ENCODE data around the gene ITGB7. TPM values are rescaled to one million over a fixed set of nuclear protein-coding genes. Genes with fewer than 3 reads are reported as not detected.

The ITGB7 gene
- total RNA-seq, 1 donor from 2014 or later = not detected

DNA sequence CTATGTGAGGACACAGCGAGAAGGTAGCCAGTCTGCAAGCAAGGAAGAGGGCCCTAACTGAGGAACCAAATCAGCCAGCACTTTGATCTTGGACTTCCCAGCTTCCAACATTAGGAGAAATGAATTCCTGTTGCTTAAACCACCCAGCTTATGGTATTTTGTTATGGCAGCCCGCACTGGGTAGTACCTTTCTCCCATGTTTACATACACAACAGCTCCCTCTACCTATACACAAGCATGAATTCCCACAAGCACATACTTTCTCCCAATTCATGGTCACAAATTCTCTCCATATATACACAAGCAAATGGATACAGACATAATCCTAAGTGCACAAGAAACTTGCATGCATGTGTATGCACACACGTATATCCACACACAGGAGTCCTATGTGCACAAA lies 7.4 kb downstream of the ITGB7 start:
- no peak for DNase-seq (ENCODE audit: extremely low read depth, low read depth, low spot score)

DNA sequence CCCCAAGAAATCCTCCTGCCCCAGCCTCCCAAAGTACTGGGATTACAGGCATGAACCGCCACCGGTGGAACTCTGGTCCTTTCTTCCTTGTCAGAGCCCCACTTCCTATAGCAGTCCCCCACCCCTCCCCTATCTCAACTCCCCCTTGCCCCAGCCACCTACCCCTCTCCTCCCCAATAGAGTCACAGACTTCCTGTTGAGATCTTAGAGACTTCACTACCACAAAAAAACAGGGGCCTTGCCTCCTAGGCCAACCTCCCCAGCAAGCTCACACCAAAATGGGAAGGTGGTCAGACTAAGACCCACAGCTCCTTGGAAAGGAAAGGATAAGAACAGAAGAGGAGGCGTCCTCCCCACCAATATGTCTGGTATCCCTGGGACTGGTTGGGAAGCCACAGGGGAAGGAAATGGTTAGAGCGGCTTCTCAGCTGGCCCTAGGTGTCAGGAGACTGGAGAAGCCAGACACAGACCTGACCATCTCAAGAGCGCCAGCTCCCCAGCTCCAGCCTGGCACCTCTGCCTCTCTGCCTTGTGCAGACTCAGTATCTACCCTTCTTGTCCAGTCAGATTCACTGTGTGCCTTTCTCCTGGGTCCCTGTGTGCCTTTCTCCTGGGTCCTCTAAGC lies 8.5 kb downstream of the ITGB7 start:
- DNase-seq (ENCODE audit: extremely low read depth, low read depth, low spot score) = no peak

DNA sequence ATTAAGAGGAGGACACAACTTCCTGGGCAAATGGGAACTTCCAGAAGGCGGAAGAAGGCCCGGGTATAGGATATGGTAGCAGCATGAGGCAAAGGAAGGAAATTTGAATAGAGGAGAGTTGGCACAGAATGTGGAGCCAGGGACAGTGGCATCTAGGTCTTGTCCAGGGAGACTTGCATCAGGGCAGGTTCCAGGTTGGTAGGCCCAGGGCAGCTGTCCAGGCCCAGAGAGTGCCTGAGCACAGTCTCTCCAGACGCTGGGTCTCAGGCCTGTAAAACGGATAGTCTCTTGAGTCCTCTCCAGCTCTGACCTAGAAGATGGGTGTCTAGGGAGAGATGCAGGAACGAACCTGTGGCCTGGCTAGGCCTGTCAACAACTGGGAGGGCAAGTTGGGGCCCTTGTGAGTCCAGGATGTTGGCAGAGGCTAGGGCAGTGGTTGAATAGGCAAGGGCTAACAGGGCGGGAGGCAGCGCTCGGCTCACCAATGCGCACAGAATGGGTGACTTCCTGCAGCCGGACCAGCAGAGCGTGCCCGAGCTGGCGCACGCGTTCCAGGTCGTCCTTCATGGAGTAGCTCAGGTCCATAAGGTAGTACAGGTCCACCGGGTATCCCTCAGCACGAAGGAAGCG lies 9.9 kb downstream of the ITGB7 start:
- no peak for DNase-seq (ENCODE audit: extremely low read depth, low read depth, low spot score)

GRCh38 chr12:53196486-53196885 lies 10.6 kb downstream of the ITGB7 start:
- no peak for DNase-seq (ENCODE audit: extremely low read depth, low read depth, low spot score)

GRCh38 chr12:53195516-53196420 lies 11.3 kb downstream of the ITGB7 start:
- no peak for DNase-seq (ENCODE audit: extremely low read depth, low read depth, low spot score)

DNA sequence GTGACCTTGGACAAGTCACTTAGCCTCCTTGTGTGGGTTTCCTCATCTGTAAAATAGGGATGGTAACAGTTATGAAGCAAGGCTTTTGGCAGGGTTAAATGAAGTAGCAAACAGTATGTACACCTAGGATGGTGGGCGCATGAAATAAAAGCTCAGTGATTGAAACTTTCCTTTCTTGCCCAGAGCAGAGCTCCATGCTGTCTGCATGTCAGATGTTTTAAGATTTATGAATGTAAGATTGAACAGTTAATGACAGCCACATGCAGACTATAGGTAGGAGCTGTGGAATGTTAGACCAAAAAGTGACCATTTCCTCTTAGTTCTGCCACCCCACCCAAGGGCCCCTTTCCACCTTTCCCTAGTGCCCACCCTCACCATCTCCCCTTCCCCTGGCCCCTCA lies 12.1 kb downstream of the ITGB7 start:
- DNase-seq (ENCODE audit: extremely low read depth, low read depth, low spot score) = no peak

GRCh38 chr12:53193985-53194716 lies 12.9 kb downstream of the ITGB7 start:
- no peak for DNase-seq (ENCODE audit: extremely low read depth, low read depth, low spot score)

- DNase-seq (ENCODE audit: extremely low read depth, low read depth, low spot score) = no peak
Observed at GRCh38 chr12:53193040-53193439, 14.0 kb downstream of the ITGB7 start.

GRCh38 chr12:53192531-53193021 lies 14.5 kb downstream of the ITGB7 start:
- no peak for DNase-seq (ENCODE audit: extremely low read depth, low read depth, low spot score)

GRCh38 chr12:53191885-53192530 lies 15.0 kb downstream of the ITGB7 start:
- DNase-seq (ENCODE audit: extremely low read depth, low read depth, low spot score) = no peak

DNA sequence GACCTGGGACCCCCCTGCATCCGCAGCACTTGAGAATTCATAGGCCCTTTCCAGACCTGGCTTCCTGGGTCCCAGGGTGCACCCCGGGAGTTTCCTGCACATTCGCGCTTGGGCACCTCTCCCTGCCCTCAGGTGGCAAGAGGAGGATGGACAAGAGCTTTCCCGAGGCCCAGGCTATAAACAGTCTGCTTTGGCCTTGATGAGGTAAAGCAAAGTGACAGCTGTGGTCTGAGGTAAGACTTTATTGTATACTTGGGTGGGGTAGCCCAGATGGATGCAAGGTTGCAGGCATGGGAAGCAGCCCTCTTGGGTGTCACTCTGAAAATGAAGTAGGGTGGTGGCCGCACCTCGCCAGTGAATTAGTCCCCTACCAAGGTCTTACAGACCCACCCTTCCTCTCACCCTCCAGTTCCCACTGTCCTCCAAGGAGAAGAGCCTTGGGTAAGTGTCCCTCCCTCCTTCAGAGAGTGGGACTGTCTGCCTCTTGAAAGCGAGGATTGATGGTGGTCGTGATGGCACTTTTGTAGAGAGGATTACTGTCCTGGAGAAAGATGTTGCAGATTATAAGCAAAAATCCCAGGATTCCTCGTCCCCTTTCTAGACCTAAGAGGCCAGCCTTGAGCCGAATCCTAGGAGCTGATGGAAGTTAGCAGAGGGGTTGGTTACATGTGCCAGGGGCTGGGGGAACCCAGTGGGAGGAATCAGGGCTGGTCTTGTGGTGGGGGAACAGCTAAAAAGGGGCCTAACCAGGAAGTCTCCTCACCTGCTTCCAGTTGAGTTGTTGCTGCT lies 15.8 kb downstream of the ITGB7 start:
- DNase-seq (ENCODE audit: extremely low read depth, low read depth, low spot score) = no peak

DNA sequence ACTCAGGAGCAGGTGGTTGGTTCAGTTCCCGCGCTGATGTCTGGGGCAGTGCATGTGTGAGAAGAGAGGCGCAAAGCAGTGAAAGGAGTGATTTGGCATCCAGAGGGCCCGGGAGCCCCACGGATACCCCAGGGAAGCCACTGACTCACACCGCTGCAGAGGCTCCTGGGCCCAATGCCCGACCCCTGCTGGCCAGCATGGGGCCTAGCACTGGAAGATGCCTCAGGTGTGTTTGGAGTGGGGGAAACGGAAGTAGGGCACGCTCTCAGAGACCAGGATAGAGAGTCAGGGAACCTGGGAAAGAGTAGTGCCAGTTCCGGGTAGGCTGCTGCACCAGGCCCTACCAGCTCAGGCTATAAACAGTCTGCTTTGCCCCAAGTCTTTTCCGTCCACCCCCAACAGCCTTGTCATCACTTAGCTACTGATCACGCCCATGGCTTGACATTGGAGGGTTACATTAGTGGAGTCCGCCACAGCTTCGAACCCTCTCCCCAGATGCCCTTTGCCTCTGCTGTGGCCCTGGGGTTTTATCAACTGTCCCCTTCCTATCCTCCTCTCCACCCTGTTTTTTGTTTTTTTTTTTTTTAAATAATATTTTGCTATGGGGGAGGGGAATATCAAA lies 16.8 kb downstream of the ITGB7 start:
- DNase-seq (ENCODE audit: extremely low read depth, low read depth, low spot score) = no peak

DNA sequence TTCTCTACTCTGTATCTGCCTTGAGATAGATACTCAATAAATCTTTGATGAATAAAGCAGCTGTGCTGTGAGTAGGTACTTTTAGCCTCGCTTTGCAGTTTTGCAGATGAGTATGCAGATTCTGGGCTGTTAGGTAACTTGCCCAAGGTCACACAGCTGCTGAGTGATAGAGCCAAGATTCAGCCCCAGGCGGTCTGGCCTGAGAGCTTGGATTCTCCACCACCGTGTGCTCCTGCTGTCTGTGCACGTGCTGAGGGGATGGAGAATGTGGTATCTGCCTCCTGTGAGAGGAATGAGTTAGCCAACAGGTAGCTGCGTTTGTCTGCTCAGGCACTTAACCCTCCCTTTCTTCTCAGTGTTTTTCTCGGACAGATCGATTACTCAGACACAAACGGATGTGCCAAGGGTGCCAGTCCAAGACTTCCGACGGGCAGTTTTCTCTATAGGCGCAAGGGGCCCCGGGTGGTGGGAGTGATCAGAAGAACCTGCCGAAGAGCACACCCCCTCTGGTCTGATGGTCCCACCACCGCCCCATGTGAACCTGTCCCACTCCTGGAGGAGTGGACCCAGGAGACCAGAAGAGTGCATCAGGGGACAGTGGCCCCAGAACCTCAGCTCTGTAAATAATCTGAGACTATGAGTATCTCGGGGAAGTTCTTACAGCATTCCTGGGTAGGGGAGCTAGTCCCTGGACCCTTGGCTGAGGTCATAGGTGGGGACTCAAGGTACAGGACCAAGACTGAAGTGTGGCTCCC lies 19.7 kb downstream of the ITGB7 start:
- DNase-seq (ENCODE audit: extremely low read depth, low read depth, low spot score) = no peak

DNA sequence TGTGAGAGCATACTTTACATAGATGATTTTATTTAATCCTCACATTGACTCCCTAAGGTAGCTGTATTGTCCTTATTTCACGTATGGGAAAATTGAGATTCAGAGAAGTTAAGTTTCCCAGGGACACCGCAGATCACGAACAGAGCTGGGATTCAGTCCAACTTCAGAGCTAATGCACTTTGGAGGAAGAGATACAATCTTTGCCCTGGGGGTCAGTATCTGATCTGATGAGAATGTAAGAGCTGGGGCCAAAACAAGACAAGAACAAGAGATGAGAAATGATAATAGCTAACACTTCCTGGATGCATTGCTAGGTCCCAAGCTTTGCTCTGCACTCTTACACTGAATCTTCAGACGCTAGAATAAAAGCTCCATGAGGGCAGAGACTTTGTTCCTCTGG lies 20.3 kb downstream of the ITGB7 start:
- DNase-seq (ENCODE audit: extremely low read depth, low read depth, low spot score) = no peak

DNA sequence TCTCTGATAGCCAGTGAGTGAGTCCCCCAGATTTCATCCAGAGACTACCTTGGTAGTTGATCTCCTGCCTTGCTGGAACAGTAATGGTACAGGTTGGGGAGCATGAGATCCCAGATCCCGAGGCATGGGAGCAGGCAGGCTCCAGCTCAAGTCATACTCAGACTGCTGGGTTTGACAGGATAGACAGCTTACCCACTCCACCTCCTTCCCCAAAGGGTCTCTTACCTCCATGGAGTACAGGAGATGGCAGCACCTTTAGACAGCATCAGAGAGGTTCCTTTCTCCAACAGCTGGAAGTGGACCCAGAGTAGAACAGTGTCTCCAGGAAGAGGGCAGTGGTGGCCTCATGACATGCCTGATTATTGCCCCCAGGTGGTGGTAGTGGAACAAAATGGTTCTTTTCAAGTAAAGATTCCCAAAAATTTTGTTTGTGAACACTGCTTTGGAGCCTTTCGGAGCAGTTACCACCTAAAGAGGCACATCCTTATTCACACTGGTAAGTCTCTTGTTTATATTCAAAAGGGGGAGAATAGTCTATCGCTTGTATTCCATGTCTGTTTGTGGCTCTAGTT lies 21.4 kb downstream of the ITGB7 start:
- DNase-seq (ENCODE audit: extremely low read depth, low read depth, low spot score) = no peak

DNA sequence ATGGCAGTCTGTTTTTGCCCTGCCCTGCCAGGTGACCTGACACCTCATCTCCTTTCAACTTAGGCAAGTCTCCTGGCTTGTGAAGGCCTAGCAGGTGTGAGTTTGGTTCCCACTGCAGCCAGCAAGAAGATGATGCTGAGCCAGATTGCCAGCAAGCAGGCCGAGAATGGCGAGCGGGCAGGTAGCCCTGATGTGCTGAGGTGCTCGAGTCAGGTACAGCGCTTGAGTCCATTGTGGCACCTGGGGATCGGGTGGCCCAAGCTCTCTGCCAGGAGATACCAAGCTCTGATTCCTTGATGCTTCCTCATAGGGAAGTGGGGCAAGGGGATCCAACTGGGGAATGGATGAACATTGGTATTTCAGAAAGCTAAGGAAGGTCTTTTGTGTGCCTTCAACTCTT lies 22.2 kb downstream of the ITGB7 start:
- DNase-seq (ENCODE audit: extremely low read depth, low read depth, low spot score) = no peak

DNA sequence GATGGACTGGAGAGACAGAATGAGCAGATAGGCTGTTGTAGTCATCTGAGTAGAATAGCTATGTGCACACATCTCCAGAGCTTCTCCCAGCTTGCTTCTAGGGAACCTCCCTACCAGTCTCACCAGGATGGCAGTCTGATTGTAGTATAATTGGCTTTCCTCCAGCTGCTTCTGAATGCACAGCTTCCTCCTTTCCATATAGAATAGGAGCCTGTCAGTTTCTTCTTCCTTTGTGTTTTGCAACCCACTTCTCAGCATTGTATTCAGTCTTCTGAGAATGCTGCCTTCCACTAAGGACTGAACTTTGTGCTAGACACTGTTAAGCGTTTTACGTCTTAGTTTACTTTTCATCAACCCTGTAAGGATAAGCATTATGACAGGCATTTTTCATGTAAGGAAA lies 24.1 kb downstream of the ITGB7 start:
- no peak for DNase-seq (ENCODE audit: extremely low read depth, low read depth, low spot score)

DNA sequence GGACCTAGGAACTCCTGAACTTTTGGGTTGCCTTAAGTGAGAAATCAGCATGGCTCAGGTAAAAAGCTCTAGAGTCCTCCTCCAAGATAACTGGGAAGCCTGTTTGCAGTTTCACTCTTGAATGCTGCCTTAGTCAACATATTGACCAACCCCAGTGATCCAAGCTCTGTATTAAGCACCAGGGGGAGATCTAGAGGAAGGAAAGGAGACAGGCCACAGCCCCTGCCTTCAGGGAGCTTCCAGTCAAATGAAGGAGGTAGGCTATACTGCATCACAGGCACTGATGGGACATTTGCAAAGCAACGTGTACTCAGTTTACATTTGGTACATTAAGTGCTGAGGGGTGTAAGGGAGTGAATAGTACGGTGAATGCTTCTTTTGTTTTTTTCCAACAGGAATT lies 25.1 kb downstream of the ITGB7 start:
- DNase-seq (ENCODE audit: extremely low read depth, low read depth, low spot score) = no peak
